Esophagus muscularis mucosa (tissue), 4 donors: Measurements from ENCODE around the gene RARG.

Experiments
- EP300 ChIP-seq: sonication (generic); formaldehyde crosslinking; IDR thresholded peaks from one replicate; pipeline ENCODE4 v1.6.1; 2017; ENCODE audit warnings: antibody characterized with exemption
- POLR2A ChIP-seq: fragments of 450-650 bp; IDR thresholded peaks from one replicate; pipeline ENCODE4 v1.6.1; 2017; ENCODE audit warnings: antibody characterized with exemption, moderate library complexity, mild to moderate bottlenecking, low read depth
- TF ChIP-seq, protein P1 (sequence below), 3 experiments: fragments of 200-600 bp in 2 of 3; fragments of 450-650 bp in 1 of 3; sonication (generic) in 2 of 3; IDR thresholded peaks; one replicate each; pipeline ENCODE4 v1.5.1; 2017 to 2019; ENCODE audit warnings: antibody characterized with exemption in 3 of 3, mild to moderate bottlenecking in 2 of 3, moderate library complexity in 1 of 3

DNA sequence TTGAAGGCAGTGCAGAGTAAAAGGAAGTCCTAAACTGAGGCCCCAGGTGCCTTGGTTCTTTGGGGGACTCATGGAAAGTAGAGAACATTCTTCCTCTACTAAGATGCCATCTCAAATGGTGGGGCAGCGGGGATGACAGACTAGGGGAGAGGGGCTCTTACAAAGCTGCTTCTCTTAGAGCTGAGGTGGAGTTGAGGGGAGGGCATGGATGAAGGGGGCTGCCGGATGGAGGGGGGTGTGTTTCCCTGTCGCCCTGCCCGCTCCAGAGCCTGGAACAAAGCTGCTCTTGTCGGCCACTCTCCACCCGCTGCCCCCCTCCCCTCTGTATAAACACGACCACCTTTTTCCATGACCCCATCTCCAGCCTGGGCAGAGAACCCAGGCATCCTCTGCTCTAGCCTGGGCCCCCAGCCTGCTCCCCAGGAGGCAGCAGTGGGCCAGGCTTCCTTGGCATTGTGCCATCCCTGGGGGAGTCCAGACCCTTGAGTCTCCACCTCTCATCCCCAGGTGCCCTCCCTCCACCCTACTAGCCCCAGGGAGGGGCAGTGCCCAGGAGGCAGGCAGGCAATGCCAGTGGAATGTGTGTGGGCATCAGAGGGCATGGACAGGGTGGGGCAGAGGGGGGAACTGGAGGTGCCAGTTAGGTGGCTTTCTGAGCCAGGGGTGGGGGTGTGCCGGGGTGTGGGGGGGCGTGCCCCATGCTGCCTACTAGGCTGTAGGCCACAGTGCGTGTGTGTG, 1.7 kb downstream of the RARG start:
- TF ChIP-seq, protein P1, sequence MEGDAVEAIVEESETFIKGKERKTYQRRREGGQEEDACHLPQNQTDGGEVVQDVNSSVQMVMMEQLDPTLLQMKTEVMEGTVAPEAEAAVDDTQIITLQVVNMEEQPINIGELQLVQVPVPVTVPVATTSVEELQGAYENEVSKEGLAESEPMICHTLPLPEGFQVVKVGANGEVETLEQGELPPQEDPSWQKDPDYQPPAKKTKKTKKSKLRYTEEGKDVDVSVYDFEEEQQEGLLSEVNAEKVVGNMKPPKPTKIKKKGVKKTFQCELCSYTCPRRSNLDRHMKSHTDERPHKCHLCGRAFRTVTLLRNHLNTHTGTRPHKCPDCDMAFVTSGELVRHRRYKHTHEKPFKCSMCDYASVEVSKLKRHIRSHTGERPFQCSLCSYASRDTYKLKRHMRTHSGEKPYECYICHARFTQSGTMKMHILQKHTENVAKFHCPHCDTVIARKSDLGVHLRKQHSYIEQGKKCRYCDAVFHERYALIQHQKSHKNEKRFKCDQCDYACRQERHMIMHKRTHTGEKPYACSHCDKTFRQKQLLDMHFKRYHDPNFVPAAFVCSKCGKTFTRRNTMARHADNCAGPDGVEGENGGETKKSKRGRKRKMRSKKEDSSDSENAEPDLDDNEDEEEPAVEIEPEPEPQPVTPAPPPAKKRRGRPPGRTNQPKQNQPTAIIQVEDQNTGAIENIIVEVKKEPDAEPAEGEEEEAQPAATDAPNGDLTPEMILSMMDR (IDR thresholded peaks at IDR 0.05): no peak
- TF ChIP-seq EP300 (no peak), POLR2A (no peak)
